GM18498 (cell line): ENCODE results near the gene GAD1.

ENCODE experiments used
- ATAC-seq: cut with Tn5 transposase; IDR thresholded peaks from one replicate; pipeline ENCODE4 v1.9.1; 2021; ENCODE audit warnings: mild to moderate bottlenecking, moderate library complexity; ENCODE audit not compliant: unreplicated experiment

GAD1 gene

DNA sequence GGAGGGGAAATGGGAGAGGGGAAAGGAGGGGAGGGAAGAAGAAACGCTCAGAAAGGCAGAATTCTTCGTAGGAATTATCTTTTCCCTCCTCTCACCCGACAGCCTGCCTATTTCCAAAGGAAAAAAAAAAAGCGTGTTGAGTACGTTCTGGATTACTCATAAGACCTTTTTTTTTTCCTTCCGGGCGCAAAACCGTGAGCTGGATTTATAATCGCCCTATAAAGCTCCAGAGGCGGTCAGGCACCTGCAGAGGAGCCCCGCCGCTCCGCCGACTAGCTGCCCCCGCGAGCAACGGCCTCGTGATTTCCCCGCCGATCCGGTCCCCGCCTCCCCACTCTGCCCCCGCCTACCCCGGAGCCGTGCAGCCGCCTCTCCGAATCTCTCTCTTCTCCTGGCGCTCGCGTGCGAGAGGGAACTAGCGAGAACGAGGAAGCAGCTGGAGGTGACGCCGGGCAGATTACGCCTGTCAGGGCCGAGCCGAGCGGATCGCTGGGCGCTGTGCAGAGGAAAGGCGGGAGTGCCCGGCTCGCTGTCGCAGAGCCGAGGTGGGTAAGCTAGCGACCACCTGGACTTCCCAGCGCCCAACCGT is at the start of gene GAD1:
GAD1 (plus strand) TSS at position 384 of the 589 bp plus-strand sequence. CDS start 1,705 bp downstream, outside the sequence.
- peak; percentile 47 for ATAC-seq

DNA sequence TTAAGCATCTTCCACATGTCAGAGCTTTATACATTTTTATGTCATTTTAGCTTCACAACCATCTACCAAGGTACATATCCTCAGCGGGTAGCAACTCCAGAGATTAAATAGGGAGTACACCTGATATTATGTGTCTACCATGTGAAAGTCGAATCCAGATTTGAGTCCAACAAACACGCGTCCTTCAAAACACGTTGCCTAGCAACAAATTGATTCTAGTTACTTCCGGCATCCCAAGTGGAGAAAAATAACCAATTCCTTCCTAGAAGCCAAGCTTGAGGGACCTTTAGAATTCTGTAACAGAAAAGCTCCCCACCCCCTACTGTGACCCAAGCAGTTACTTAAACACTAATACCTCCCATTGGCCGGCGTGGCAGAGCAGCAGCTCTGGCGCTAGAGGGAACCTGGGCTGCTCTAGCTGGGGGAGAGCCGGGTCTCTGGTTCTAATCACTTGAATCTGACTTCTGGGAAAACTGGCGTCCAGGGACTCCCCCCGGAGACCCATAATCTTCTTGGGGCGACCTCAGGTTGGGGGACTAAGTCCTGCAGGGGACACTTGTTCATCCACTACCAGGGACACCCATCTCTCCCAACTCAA is 46.6 kb upstream of the GAD1 start, which contains the start of gene ERICH2:
ERICH2 (plus strand) TSS at position 371 of the 598 bp plus-strand sequence. CDS start 304 bp downstream, outside the sequence.
- ATAC-seq, result peak; percentile 53

GRCh38 chr2:170770606-170771420 is 45.9 kb upstream of the GAD1 start:
- peak; percentile 82 for ATAC-seq

GRCh38 chr2:170771421-170771937 is 45.2 kb upstream of the GAD1 start:
- ATAC-seq, result no peak

DNA sequence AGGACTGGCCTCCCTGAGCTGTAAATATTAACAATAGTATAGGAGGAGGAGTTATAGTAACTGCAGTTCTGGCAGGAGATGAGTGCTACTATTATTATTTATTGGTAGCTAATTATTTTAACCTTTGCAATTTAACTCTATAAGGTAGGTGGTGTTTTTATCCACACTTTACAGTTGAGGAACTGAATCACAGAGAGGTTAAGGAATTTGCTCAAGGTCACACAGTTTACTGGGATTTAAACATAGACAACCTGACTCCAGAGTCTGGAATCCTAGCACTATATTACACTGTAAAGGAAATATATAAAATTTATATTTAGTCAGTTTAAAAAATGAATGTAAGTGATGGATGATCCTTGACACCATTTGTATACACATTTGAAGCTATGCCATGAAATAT is 44.4 kb upstream of the GAD1 start:
- ATAC-seq, result no peak

DNA sequence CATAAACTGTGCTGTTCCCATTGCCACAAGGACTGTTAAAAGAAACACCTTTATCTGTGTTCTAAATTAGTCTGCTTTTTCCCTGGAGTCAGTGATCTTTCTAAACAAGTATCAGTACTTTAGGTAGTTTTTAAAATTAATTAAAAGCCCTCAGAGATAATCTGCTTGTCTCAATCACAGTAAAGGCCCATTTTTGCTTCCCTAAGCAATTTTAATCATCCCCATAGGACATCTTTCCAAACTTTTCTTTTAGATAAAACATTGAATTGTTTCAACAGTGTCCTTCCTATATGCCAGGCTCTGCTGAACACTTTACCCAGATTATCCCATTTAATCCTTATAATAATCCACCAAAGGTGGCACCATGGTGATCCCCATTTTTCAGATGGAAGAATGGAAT is 42.6 kb upstream of the GAD1 start:
- no peak for ATAC-seq

- no peak for ATAC-seq
Observed at GRCh38 chr2:170778900-170779299, 37.8 kb upstream of the GAD1 start.

GRCh38 chr2:170779304-170779703 is 37.4 kb upstream of the GAD1 start:
- ATAC-seq, result no peak

GRCh38 chr2:170782673-170783072 is 34.0 kb upstream of the GAD1 start:
- no peak for ATAC-seq

DNA sequence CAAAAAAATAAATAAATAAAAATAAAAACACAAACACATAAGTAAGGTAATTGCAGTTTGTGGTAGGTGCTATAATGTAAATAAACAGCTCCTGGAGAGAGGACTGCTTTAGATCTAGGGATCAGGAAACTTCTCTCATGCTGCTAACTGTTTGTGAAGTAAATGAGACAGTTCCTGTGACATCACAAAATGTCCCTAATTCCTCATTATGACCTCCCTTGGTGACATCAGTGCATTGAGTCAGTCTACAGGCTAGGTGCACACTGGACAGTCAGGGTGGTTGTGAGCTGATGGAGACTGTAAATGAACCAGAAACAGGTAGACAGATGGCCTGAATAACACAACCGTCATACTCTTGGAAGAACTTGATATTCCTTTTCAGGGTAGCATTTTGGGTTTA is 33.1 kb upstream of the GAD1 start:
- no peak for ATAC-seq

DNA sequence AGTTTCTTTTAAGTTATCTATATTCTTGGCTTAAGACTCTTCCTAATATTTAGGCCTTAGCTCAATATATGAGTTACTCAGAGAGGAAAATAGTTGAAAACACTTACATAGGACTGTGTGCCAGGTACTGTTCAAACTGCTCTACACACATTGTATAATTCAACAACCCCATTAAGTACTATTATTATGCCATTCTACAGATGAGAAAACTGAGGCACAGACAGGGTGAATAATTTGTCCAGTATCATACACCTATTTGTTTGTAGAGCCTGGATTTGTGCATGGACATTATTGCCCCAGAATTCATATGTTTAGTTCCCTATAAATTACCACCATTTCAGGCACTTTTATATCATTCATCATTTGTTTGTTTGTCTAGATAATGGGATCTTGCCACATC is 17.7 kb upstream of the GAD1 start:
- ATAC-seq, result no peak

DNA sequence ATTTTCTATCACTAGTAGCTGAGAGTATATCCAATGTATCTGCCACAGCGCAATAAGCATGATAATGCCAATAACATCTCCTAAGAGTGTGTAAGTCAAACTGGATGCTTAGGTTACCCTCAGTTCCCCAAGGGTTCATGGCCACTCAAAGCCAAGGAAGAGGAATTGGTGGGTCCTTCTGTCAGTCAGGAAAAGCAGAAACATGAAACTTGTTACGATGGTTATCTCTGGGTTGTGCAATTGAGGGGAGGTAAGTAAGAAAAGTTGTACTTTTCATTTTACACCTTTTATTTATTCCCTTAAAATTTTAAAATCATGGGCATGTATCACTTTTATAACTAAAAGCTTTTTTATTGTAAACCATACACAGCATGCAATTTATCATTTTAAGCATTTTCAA is 10.1 kb upstream of the GAD1 start:
- ATAC-seq, result no peak

DNA sequence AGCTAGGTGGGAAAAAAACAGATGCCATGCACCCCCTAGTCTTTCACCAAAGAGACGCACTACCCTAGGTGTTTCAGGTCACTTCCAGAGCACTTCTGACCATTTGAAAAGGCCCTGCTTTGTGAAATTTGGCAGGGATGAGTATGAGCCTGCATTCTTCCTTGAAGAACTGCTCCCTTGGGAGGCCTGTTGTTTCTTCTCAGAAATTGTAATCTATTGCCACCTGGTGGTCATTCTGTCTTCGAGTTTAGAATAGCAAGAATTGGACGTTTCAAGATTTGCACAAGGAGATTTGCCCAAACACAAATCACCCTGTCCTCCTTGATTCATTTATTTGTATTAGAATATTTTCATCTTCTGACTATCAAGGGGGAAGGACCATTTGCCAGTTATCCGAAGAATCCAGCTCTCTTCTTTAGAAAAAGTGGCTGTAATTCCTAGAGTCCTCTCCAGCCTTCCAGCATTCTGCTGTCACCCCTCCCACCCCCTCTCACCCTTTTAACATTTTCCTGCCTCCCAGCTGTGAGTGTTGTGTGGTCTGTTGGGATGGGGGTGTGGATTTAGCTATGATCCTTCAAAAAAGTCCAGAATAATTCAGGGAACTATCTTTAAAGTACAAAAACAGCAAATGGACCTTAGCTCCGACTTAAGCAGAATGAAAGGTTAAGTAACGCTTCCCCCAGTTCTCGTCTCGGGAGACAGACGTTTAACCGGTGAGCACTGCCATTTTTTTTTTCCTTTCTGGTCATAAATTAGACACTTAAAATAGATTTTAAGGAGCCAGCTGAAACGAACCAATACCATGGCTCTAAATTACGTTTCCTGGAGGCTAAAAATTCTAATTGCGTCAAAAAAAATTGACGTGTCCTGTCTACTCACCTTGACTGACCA is 3.7 kb upstream of the GAD1 start:
- ATAC-seq, result no peak

- ATAC-seq, result no peak
Observed at GRCh38 chr2:170813611-170814532, 2.8 kb upstream of the GAD1 start.

GRCh38 chr2:170814533-170815230 is 2.0 kb upstream of the GAD1 start:
- no peak for ATAC-seq

GRCh38 chr2:170815311-170815710 is 1.4 kb upstream of the GAD1 start:
- ATAC-seq, result no peak

DNA sequence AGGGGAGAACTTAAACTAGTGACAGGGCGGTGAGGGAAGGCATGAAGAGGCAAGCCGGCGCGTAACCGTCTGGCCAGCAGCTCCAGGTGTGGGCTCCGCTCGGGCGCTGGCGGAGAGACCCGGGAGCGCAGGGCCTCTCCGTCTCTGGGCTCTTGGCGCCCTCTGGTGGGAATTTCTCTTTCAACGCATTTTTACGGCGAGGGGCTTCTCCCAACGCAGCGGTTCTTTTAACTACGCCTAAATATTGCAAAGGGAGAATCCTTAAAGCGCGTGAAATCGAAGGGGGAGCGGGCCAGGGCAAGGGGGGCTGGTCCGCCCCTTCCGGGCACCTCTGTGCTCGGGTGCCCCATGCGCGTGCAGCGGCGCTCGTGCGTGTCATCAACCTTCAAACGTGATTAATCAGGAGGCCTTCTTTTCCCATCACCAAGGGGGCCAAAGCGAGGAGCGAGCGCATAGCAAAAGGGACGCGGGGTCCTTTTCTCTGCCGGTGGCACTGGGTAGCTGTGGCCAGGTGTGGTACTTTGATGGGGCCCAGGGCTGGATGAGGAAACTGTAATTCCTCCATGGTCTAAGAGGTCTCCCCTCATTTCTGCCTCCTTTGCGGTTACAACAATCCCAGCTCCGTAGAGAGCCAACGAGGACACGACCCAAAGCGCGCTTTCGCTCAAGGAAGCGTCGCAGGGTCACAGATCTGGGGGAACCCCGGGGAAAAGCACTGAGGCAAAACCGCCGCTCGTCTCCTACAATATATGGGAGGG is 762 bp upstream of the GAD1 start:
- peak; percentile 49 for ATAC-seq
